Erythroblast (primary cell): ENCODE data around the gene WDCP.

Experiments used
- GATA1 ChIP-seq: IDR thresholded peaks from 2 replicates; pipeline ENCODE4 v1.6.1; 2011; ENCODE audit warnings: low read depth, mild to moderate bottlenecking, control low read depth, low read length, moderate library complexity
- POLR2A ChIP-seq: IDR thresholded peaks from 2 replicates; pipeline ENCODE4 v1.6.1; 2011; ENCODE audit warnings: mild to moderate bottlenecking, low read length

GRCh38 chr2:24009367-24009679 is 37.9 kb downstream of the WDCP start:
- TF ChIP-seq POLR2A: no peak
- TF ChIP-seq GATA1: no peak
